Gastroesophageal sphincter (tissue), 4 donors: ENCODE data around the gene CH25H. TPM values are rescaled to one million over a fixed set of nuclear protein-coding genes. Genes with fewer than 3 reads are reported as not detected.

ENCODE experiments used
- ATAC-seq: fragments of 150-250 bp; one replicate; pipeline ENCODE4 v1.9.1; 2016; ENCODE audit warnings: mild to moderate bottlenecking, moderate library complexity
- H3K27ac ChIP-seq, 4 donors: fragments of 200-600 bp; sonication (generic) in 3 of 4; 1 replicate in 3 of 4; 2 replicates in 1 of 4; pipeline ENCODE4 v1.5.1; 2016 to 2019
- H3K27me3 ChIP-seq: fragments of 200-600 bp; sonication (generic); one replicate; pipeline ENCODE4 v1.5.1; 2019
- H3K36me3 ChIP-seq, 2 donors: fragments of 200-600 bp; sonication (generic); one replicate each; pipeline ENCODE4 v1.5.1; 2019; ENCODE audit warnings: control low read depth in 1 of 2
- H3K4me1 ChIP-seq, 3 donors: fragments of 200-600 bp; sonication (generic); 1 replicate in 2 of 3; 2 replicates in 1 of 3; pipeline ENCODE4 v1.5.1; 2016 to 2019; ENCODE audit warnings: control low read depth in 2 of 3
- H3K4me3 ChIP-seq, 2 donors: fragments of 200-600 bp; sonication (generic); one replicate each; pipeline ENCODE4 v1.5.1; 2019; ENCODE audit warnings: mild to moderate bottlenecking in 1 of 2, moderate library complexity in 1 of 2
- H3K9me3 ChIP-seq, 3 donors: fragments of 200-600 bp; sonication (generic); one replicate each; pipeline ENCODE4 v1.5.1; 2017 to 2019; ENCODE audit warnings: control low read depth in 2 of 3
- EP300 ChIP-seq: sonication (generic); formaldehyde crosslinking; IDR thresholded peaks from one replicate; pipeline ENCODE4 v1.6.1; 2017; ENCODE audit warnings: antibody characterized with exemption, mild to moderate bottlenecking
- POLR2A ChIP-seq, 2 donors: fragments of 450-650 bp; IDR thresholded peaks; one replicate each; pipeline ENCODE4 v1.6.1; 2017; ENCODE audit warnings: antibody characterized with exemption in 2 of 2, mild to moderate bottlenecking in 2 of 2, moderate library complexity in 1 of 2
- POLR2AphosphoS5 ChIP-seq: sonication (generic); formaldehyde crosslinking; IDR thresholded peaks from one replicate; pipeline ENCODE4 v1.6.1; 2017; ENCODE audit warnings: antibody characterized with exemption
- WGBS, 2 donors: methylation state at CpG; one replicate each; pipeline ENCODE4 v1.1.5; 2018; ENCODE audit warnings: low coverage in 1 of 2; 5-methylcytosine and 5-hydroxymethylcytosine counted together
- total RNA-seq, 4 donors: library from RNA; depleted of rRNA; stranded (reverse); fragments of >200 nt; gene quantifications; one replicate each; pipeline ENCODE4 v1.1.0, GENCODE V29; 2016
- TF ChIP-seq, protein P1 (sequence below), 4 experiments: fragments of 200-600 bp in 2 of 4; fragments of 450-650 bp in 2 of 4; sonication (generic) in 1 of 4; IDR thresholded peaks; one replicate each; pipeline ENCODE4 v1.5.1; 2017 to 2019; ENCODE audit warnings: antibody characterized with exemption in 4 of 4, mild to moderate bottlenecking in 2 of 4, moderate library complexity in 2 of 4

The CH25H gene
- total RNA-seq, 4 donors from 2014 or later: 0.93 to 16.8 (median 1.5) TPM

DNA sequence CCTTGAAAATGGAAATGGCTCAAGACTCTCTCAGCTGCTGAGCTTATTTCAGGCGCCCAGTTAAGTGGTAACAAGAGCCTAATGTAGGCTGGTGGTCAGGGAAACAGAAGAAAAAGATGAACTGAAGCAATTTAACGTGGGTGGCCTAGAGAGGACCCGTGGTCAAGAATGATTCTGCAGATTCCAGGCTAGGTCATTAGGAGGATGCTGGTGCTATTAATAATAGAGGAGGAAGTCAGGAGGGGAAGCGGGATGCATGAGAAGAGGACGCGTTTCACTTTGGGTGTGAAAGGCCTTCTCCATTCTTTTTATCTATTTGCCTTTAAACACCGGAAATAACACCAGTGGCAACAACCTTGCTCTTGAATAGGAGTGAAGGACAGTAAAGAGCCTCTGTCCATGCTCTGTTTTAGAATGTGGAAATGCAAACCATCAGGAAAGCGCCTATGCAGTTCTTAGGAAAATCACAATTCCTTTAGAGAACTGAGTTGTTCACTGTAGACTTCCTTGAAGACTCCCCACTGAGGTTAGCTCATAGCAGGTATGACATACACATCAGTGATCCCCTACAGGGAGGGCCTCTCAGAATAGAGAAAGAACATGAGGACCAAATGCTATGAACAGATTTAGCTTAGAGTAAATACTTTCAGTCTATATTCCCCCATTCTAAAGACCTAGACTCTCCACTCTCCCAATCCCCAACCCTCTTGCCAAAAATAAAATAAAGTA is 35.9 kb upstream of the CH25H start:
- Histone ChIP-seq H3K9me3 (no peaks in the 10 kb centered on the region), H3K27ac (no peak overlapping the region), H3K4me3 (no peak overlapping the region), H3K27me3 (no peaks in the 10 kb centered on the region), H3K36me3 (peaks cover 0 to 44% of the 10 kb centered on the region in 2 donors), H3K4me1 (peaks cover 0 to 13% (median 0%) of the 10 kb centered on the region in 3 donors)
- ATAC-seq: peak; percentile 37
- 58 to 64% methylated on average over 8 of the region's 8 CpGs for WGBS, 2 donors
- TF ChIP-seq EP300 (no peak), POLR2A (IDR thresholded peaks at IDR 0.05) (no peak), POLR2AphosphoS5 (no peak)
- TF ChIP-seq, protein P1, sequence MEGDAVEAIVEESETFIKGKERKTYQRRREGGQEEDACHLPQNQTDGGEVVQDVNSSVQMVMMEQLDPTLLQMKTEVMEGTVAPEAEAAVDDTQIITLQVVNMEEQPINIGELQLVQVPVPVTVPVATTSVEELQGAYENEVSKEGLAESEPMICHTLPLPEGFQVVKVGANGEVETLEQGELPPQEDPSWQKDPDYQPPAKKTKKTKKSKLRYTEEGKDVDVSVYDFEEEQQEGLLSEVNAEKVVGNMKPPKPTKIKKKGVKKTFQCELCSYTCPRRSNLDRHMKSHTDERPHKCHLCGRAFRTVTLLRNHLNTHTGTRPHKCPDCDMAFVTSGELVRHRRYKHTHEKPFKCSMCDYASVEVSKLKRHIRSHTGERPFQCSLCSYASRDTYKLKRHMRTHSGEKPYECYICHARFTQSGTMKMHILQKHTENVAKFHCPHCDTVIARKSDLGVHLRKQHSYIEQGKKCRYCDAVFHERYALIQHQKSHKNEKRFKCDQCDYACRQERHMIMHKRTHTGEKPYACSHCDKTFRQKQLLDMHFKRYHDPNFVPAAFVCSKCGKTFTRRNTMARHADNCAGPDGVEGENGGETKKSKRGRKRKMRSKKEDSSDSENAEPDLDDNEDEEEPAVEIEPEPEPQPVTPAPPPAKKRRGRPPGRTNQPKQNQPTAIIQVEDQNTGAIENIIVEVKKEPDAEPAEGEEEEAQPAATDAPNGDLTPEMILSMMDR (IDR thresholded peaks at IDR 0.05): no peak

DNA sequence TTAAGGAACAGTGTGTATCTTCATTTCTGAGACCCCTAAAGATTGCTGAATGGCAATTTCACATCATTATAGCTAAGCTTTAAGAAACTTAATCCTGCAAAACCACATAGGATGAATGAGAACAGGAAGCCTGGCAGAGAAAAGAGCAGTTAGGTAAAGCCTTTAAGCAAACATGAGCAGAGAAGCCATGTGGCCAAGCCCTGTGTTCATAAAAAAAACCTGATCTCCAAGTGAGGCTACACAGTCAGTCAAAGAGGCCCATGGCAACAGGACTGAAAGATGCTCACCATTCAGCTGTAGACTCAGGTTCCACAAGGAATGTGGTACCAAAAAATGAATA is 35.2 kb upstream of the CH25H start:
- no peak overlapping the region for H3K27ac ChIP-seq
- ATAC-seq: no peak
- TF ChIP-seq POLR2A (IDR thresholded peaks at IDR 0.05): no peak
- no peak for TF ChIP-seq POLR2AphosphoS5
- TF ChIP-seq, protein P1 (IDR thresholded peaks at IDR 0.05): no peak
- TF ChIP-seq EP300: no peak

DNA sequence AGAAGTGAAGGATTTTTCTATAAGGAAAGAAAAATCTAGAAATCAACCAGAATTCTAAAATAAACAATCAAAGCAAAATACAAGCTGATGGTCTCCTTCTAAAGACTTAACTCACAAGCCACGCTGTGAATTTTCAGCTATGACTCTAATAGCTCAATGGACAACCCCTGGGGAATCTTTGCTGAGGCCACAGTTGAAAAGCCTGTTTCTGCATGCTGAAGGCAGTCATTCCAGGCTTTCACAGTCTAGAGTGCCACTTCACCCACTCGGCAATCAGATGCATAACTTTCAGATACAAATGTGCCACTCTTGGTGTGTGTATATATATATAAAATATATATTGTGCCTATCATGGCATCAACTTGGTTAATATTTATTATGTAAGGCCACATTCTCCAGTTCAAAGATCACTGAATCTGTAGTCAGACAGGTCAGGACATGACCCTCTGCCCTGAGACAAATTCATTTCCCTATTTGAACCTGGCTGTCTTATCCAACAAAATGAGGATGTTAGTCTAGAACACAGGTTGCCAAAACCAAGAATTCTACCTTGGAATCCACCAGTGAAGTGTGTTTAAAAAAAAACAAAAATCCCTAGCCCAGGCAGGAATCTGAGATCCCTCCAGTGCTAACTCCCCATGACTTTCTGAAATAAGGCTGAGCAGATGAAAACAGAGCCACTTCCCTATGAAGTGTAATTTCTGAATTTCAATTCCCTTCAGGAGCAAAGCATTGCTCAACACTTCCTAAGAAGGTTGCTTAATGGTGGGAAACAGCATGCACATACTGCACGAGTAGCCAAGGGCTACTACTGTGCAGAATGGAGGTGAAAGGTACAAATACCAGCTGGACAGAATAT is 34.6 kb upstream of the CH25H start:
- Histone ChIP-seq H3K36me3 (peaks cover 0 to 44% of the 10 kb centered on the region in 2 donors), H3K4me3 (no peak overlapping the region), H3K27me3 (no peaks in the 10 kb centered on the region), H3K4me1 (peaks cover 0 to 13% (median 0%) of the 10 kb centered on the region in 3 donors), H3K27ac (peak overlapping the region in 1 of 4 donors; percentile 15), H3K9me3 (no peaks in the 10 kb centered on the region)
- peak; percentile 80 for ATAC-seq
- 69 to 85% methylated on average over 3 of the region's 3 CpGs for WGBS, 2 donors
- TF ChIP-seq POLR2AphosphoS5 (no peak), EP300 (no peak)

More for the DNA sequence above, 35.2 kb upstream of the CH25H start:
- Histone ChIP-seq H3K36me3 (peaks cover 0 to 49% of the 10 kb centered on the region in 2 donors), H3K4me3 (no peak overlapping the region), H3K4me1 (peaks cover 0 to 13% (median 0%) of the 10 kb centered on the region in 3 donors), H3K9me3 (no peaks in the 10 kb centered on the region), H3K27me3 (no peaks in the 10 kb centered on the region)

DNA sequence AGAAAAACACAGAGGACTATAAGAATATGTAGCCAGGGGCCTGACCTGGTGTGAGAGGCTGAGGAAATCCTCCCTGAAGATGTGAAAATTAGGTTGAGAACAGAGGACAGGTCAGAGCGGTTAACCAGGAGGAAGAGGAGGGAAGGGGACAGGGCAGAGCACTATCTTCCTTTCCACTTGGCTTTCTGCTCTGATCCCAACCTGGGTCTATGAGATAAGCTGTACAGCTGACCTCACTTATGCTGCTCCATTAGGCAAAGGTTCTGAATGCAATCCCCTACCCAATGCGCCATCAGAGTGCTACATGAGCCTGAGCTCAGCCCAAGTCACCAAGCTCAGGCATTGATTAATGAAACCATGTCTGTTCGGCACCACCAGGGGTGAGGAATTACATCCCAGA is 33.9 kb upstream of the CH25H start:
- Histone ChIP-seq H3K9me3 (no peaks in the 10 kb centered on the region), H3K27me3 (no peaks in the 10 kb centered on the region), H3K36me3 (peaks cover 0 to 44% of the 10 kb centered on the region in 2 donors), H3K4me1 (peaks cover 0 to 13% (median 0%) of the 10 kb centered on the region in 3 donors), H3K4me3 (no peak overlapping the region), H3K27ac (no peak overlapping the region)
- WGBS, 2 donors: 80 to 91% methylated on average over 1 to 3 of the region's 3 CpGs
- TF ChIP-seq, protein P1 (IDR thresholded peaks at IDR 0.05): no peak
- TF ChIP-seq EP300 (no peak), POLR2A (IDR thresholded peaks at IDR 0.05) (no peak), POLR2AphosphoS5 (no peak)
- no peak for ATAC-seq

DNA sequence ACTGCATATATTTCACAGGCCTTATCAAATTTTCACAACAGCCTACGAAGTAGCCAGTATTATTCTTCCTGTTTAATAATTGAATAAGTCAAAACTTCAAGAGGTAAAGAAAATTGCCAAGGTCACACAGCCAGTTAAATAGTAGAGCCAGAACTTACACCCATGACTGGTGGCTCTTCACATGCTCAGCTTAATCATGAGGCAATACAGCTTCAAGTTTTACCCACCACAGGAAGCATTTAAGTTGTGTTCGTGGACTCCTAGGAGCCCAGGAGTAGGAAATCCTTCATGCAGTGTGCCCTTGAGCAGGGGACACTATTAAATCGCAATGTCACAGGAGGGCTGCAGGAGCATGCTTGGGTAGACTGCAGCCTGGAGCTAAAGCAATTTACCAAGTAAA is 33.4 kb upstream of the CH25H start:
- 85 to 100% methylated on average over 1 to 3 of the region's 3 CpGs for WGBS, 2 donors
- Histone ChIP-seq H3K9me3 (no peaks in the 10 kb centered on the region), H3K4me1 (peaks cover 0 to 13% (median 0%) of the 10 kb centered on the region in 3 donors), H3K27ac (no peak overlapping the region), H3K4me3 (no peak overlapping the region), H3K36me3 (peaks cover 0 to 44% of the 10 kb centered on the region in 2 donors), H3K27me3 (no peaks in the 10 kb centered on the region)
- no peak for ATAC-seq
- TF ChIP-seq POLR2A (IDR thresholded peaks at IDR 0.05) (no peak), POLR2AphosphoS5 (no peak), EP300 (no peak)
- TF ChIP-seq, protein P1 (IDR thresholded peaks at IDR 0.05): no peak
